ENCODE results near the gene HEPACAM2.
A peak's percentile ranks its signal among the peaks of the same experiment; 100 is the strongest.

HEPACAM2 gene

DNA sequence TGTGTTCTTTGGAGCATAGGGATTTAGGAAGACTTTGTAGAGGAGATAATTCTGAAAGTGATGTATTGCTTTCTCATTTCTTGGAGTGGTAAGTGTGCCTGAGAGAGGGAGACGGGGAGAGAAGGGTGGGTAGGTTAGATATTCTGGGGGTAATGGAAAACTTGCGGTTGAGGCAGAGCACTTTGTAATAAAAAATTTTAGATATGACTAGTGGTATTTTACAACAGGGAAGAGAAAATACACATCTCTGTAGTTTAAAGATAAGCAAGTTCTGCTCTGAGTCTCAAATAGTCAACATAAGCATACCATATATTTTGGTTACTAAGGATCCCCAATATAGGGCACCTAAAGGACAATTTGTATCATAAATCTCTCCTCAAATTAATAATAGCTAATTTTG lies 12.5 kb upstream of the HEPACAM2 start:
- peaks cover 1% of the 10 kb centered on the region for H3K4me1 ChIP-seq (ENCODE audit: low read depth, poor library complexity, severe bottlenecking)
- no peaks in the 10 kb centered on the region for H3K36me3 ChIP-seq (ENCODE audit: insufficient read depth)
- no peak overlapping the region for H3K27ac ChIP-seq
- TF ChIP-seq, protein P1, sequence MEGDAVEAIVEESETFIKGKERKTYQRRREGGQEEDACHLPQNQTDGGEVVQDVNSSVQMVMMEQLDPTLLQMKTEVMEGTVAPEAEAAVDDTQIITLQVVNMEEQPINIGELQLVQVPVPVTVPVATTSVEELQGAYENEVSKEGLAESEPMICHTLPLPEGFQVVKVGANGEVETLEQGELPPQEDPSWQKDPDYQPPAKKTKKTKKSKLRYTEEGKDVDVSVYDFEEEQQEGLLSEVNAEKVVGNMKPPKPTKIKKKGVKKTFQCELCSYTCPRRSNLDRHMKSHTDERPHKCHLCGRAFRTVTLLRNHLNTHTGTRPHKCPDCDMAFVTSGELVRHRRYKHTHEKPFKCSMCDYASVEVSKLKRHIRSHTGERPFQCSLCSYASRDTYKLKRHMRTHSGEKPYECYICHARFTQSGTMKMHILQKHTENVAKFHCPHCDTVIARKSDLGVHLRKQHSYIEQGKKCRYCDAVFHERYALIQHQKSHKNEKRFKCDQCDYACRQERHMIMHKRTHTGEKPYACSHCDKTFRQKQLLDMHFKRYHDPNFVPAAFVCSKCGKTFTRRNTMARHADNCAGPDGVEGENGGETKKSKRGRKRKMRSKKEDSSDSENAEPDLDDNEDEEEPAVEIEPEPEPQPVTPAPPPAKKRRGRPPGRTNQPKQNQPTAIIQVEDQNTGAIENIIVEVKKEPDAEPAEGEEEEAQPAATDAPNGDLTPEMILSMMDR (conservative IDR thresholded peaks at IDR 0.05; ENCODE audit: low read depth, low read length) = no peak
- no peaks in the 10 kb centered on the region for H4K20me1 ChIP-seq (ENCODE audit: insufficient read depth)
- peaks cover 37% of the 10 kb centered on the region for H3K79me2 ChIP-seq (ENCODE audit: insufficient read depth, low read depth)
- H3K27me3 ChIP-seq (ENCODE audit: insufficient read depth, low read depth) = no peaks in the 10 kb centered on the region
- H2AFZ ChIP-seq (ENCODE audit: low read depth) = no peak overlapping the region
- no peak overlapping the region for H3K4me2 ChIP-seq
- no peak overlapping the region for H3K9ac ChIP-seq
- no peak overlapping the region for H3K4me3 ChIP-seq (IDR thresholded peaks at IDR 0.05; ENCODE audit: insufficient read depth, low read depth, low read length)

DNA sequence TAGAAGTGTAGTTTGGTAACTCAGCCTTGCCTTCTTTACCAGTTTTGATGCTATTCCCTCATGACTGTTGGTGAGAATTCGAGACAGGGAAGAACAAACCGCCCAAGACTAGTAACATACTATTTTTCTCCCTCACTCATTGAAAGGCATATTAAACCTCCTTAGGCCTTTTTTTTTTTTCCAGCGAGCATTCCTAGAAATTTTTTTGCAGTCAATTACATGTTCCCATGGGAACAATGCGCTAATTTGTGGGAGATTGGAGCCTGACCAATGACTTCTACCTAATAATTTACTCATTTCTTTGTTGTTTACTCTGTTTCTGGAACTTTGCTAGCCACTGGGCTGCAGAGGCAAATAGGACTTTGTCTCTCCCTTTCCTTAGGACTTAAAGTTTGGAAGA lies 11.9 kb upstream of the HEPACAM2 start:
- no peak overlapping the region for H2AFZ ChIP-seq (ENCODE audit: low read depth)
- H3K79me2 ChIP-seq (ENCODE audit: insufficient read depth, low read depth) = peaks cover 44% of the 10 kb centered on the region
- H3K27me3 ChIP-seq (ENCODE audit: insufficient read depth, low read depth) = no peaks in the 10 kb centered on the region
- no peak overlapping the region for H3K4me2 ChIP-seq
- H3K9ac ChIP-seq = no peak overlapping the region
- TF ChIP-seq, protein P1 (conservative IDR thresholded peaks at IDR 0.05; ENCODE audit: low read depth, low read length) = no peak
- H3K4me1 ChIP-seq (ENCODE audit: low read depth, poor library complexity, severe bottlenecking) = peaks cover 6% of the 10 kb centered on the region
- no peaks in the 10 kb centered on the region for H3K36me3 ChIP-seq (ENCODE audit: insufficient read depth)
- H3K4me3 ChIP-seq (IDR thresholded peaks at IDR 0.05; ENCODE audit: insufficient read depth, low read depth, low read length) = no peak overlapping the region
- no peaks in the 10 kb centered on the region for H4K20me1 ChIP-seq (ENCODE audit: insufficient read depth)
- no peak overlapping the region for H3K27ac ChIP-seq

DNA sequence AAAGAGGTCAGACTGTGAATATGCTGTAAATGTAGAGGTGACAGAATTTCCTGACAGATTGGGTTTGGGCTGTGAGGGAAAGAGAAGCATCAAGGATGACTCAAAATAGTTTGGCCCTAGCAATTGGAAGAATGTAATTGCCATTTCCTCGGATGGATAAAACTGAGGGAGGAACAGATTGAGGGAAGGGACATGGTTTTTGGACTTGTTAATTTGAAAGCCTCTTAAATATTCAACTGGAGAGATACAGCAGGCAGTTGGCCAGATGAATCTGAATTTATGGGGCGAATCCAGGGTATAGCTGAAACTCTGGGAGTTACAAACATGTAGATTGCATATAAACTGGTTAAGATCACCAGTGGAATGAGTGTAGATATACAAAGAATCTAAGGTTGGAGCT lies 9.3 kb upstream of the HEPACAM2 start:
- no peaks in the 10 kb centered on the region for H3K36me3 ChIP-seq (ENCODE audit: insufficient read depth)
- H3K4me3 ChIP-seq (IDR thresholded peaks at IDR 0.05; ENCODE audit: insufficient read depth, low read depth, low read length) = no peak overlapping the region
- peaks cover 19% of the 10 kb centered on the region for H3K4me1 ChIP-seq (ENCODE audit: low read depth, poor library complexity, severe bottlenecking)
- H3K79me2 ChIP-seq (ENCODE audit: insufficient read depth, low read depth) = peaks cover 48% of the 10 kb centered on the region
- H4K20me1 ChIP-seq (ENCODE audit: insufficient read depth) = no peaks in the 10 kb centered on the region
- no peaks in the 10 kb centered on the region for H3K27me3 ChIP-seq (ENCODE audit: insufficient read depth, low read depth)
- no peak overlapping the region for H3K9ac ChIP-seq
- no peak overlapping the region for H3K27ac ChIP-seq
- no peak overlapping the region for H2AFZ ChIP-seq (ENCODE audit: low read depth)
- no peak overlapping the region for H3K4me2 ChIP-seq
- TF ChIP-seq, protein P1 (conservative IDR thresholded peaks at IDR 0.05; ENCODE audit: low read depth, low read length) = no peak

DNA sequence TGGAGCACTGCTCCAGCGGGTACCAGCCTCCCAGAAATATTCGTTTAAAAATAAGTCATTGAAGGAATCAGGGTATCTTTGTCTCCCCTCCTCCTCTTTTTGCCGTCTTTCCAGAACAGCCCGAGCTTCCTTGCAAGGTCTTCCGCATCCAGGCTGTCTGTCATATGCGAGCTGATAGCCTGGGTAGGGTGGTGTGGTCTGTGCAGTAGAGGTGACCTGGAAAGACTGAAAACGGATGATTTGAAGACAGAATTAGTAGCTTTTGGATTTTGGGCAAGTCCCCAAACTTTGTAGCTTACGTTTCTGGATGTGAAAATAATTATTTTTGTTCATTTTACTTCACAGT lies 6.4 kb upstream of the HEPACAM2 start:
- peaks cover 32% of the 10 kb centered on the region for H3K4me1 ChIP-seq (ENCODE audit: low read depth, poor library complexity, severe bottlenecking)
- TF ChIP-seq, protein P1 (conservative IDR thresholded peaks at IDR 0.05; ENCODE audit: low read depth, low read length) = no peak
- H3K9ac ChIP-seq = peak overlapping the region; percentile 51; the same call in 1 of the 2 replicates
- 0 out of 2 replicates have a peak overlapping the region, but pooled peaks have one; percentile 6 for H3K27ac ChIP-seq
- no peaks in the 10 kb centered on the region for H3K36me3 ChIP-seq (ENCODE audit: insufficient read depth)
- H4K20me1 ChIP-seq (ENCODE audit: insufficient read depth) = no peaks in the 10 kb centered on the region
- H3K79me2 ChIP-seq (ENCODE audit: insufficient read depth, low read depth) = peaks cover 36% of the 10 kb centered on the region
- peak overlapping the region; percentile 88 for H2AFZ ChIP-seq (ENCODE audit: low read depth)
- no peaks in the 10 kb centered on the region for H3K27me3 ChIP-seq (ENCODE audit: insufficient read depth, low read depth)
- H3K4me3 ChIP-seq (IDR thresholded peaks at IDR 0.05; ENCODE audit: insufficient read depth, low read depth, low read length) = no peak overlapping the region
- H3K4me2 ChIP-seq = peak overlapping the region; percentile 89
